ENCODE data around the gene USP47.

The USP47 gene

DNA sequence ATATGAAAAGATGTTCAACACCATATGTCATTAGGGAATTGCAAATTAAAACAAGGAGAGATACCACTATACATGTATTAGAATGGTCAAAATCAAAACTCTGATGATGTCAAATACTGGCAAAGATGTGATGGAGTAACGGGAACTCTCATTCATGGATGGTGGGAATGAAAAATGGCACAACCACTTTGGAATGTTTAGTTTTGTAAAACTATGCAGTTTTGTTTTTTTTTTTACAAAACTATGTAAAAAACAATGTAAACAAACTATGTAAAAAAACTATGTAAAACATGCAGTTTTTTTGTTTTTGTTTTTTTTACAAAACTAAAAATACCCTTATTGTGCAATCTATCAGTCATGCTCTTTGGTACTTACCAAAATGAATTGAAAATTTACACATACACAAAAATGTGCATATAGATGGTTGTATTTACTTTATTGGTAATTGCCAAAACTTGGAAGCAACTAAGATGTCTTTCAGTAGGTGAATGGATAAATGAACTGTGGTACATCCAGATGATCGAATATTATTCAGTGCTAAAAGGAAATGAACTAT lies 5.0 kb upstream of the USP47 start:
- WGBS (ENCODE audit: insufficient coverage, insufficient read length), result no CpG with 5 or more reads among the region's 2 CpGs
- H3K27me3 ChIP-seq (ENCODE audit: control insufficient read depth, insufficient read depth, low read length), result no peaks in the 10 kb centered on the region
- no peaks in the 10 kb centered on the region for H3K36me3 ChIP-seq (ENCODE audit: control insufficient read depth, insufficient read depth, low read length)
- H3K27ac ChIP-seq (ENCODE audit: low read length), result no peak overlapping the region
- no peaks in the 10 kb centered on the region for H3K9me3 ChIP-seq (ENCODE audit: control insufficient read depth, insufficient read depth, low read length)
- no peak for DNase-seq (ENCODE audit: low read depth, low spot score)
- H3K4me3 ChIP-seq (ENCODE audit: low read length), result no peak overlapping the region
- no peaks in the 10 kb centered on the region for H3K4me1 ChIP-seq (ENCODE audit: control insufficient read depth, insufficient read depth, low read length)

DNA sequence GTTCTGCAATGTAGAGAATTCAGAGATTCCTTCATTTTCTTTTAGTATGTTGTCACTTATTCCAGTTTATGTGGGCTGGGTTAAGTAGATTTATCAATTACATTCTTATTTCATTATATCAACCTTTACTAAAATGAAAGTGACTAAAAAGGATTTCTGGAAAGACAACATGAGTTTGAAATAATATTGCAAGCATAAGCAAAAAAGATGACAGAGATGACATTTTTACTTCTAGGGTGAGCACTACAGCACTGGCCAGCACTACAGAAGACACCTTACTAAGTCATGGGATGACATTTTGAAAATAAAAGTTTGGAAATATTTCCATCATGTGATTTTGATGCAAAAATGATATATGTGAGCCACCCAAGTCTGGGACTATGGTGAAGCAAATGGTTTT lies 2.1 kb upstream of the USP47 start:
- no peaks in the 10 kb centered on the region for H3K9me3 ChIP-seq (ENCODE audit: control insufficient read depth, insufficient read depth, low read length)
- no peak for DNase-seq (ENCODE audit: low read depth, low spot score)
- H3K27ac ChIP-seq (ENCODE audit: low read length), result no peak overlapping the region
- no peak overlapping the region for H3K4me3 ChIP-seq (ENCODE audit: low read length)
- no peaks in the 10 kb centered on the region; the same call in 1 of the 2 replicates for H3K4me1 ChIP-seq (ENCODE audit: control insufficient read depth, insufficient read depth, low read length)
- no peaks in the 10 kb centered on the region for H3K36me3 ChIP-seq (ENCODE audit: control insufficient read depth, insufficient read depth, low read length)
- no peaks in the 10 kb centered on the region for H3K27me3 ChIP-seq (ENCODE audit: control insufficient read depth, insufficient read depth, low read length)

GRCh38 chr11:11841116-11841722 lies 553 bp upstream of the USP47 start:
- Histone ChIP-seq H3K27me3 (ENCODE audit: control insufficient read depth, insufficient read depth, low read length) (no peaks in the 10 kb centered on the region), H3K27ac (ENCODE audit: low read length) (no peak overlapping the region)
- no CpG with 5 or more reads among the region's 21 CpGs for WGBS (ENCODE audit: insufficient coverage, insufficient read length)

DNA sequence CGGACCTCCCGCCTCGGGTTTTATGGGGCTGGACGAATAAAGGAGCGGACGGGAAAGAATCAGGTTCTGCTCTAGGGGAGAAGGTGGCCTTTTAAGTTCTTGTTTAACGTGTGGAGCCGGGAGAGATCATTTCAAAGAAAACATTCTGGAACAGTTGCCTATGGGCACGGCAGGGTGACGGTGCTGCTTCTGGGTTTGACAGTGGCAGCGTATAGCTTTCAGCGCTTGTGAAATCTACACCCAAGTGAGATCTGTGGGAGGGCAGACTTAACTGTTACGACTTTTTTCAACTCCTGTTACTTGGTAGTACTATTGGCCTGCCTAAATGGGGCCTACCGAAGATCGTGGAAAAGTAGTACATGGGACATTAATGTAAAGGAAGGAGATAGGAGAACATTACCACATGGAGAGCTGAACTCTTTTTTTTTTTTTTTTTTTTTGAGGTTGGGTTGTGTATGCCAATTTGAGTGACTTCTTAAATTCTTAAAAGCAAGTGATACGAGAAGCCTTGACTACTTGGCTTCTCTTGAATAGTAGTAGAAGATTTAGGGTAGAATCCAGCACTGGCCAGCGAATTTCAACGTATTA lies 743 bp downstream of the USP47 start:
- no peaks in the 10 kb centered on the region for H3K36me3 ChIP-seq (ENCODE audit: control insufficient read depth, insufficient read depth, low read length)
- H3K27ac ChIP-seq (ENCODE audit: low read length), result no peak overlapping the region
- WGBS (ENCODE audit: insufficient coverage, insufficient read length), result no CpG with 5 or more reads among the region's 18 CpGs
- no peaks in the 10 kb centered on the region; the same call in 1 of the 2 replicates for H3K4me1 ChIP-seq (ENCODE audit: control insufficient read depth, insufficient read depth, low read length)
- H3K27me3 ChIP-seq (ENCODE audit: control insufficient read depth, insufficient read depth, low read length), result no peaks in the 10 kb centered on the region
- H3K4me3 ChIP-seq (ENCODE audit: low read length), result peak overlapping the region; percentile 85; the same call in 1 of the 2 replicates
- no peaks in the 10 kb centered on the region for H3K9me3 ChIP-seq (ENCODE audit: control insufficient read depth, insufficient read depth, low read length)
- DNase-seq (ENCODE audit: low read depth, low spot score), result no peak

More at GRCh38 chr11:11841116-11841722, 553 bp upstream of the USP47 start:
- no peak for DNase-seq (ENCODE audit: low read depth, low spot score)
- H3K36me3 ChIP-seq (ENCODE audit: control insufficient read depth, insufficient read depth, low read length), result no peaks in the 10 kb centered on the region
- peak overlapping the region; percentile 85 for H3K4me3 ChIP-seq (ENCODE audit: low read length)
- no peaks in the 10 kb centered on the region; the same call in 1 of the 2 replicates for H3K4me1 ChIP-seq (ENCODE audit: control insufficient read depth, insufficient read depth, low read length)
- H3K9me3 ChIP-seq (ENCODE audit: control insufficient read depth, insufficient read depth, low read length), result no peaks in the 10 kb centered on the region

- no peak overlapping the region for H3K27ac ChIP-seq (ENCODE audit: low read length)
- WGBS (ENCODE audit: insufficient coverage, insufficient read length), result no CpG with 5 or more reads among the region's 3 CpGs
- no peaks in the 10 kb centered on the region; the same call in 1 of the 2 replicates for H3K4me1 ChIP-seq (ENCODE audit: control insufficient read depth, insufficient read depth, low read length)
- no peak overlapping the region for H3K4me3 ChIP-seq (ENCODE audit: low read length)
- no peaks in the 10 kb centered on the region for H3K9me3 ChIP-seq (ENCODE audit: control insufficient read depth, insufficient read depth, low read length)
- H3K36me3 ChIP-seq (ENCODE audit: control insufficient read depth, insufficient read depth, low read length), result no peaks in the 10 kb centered on the region
- DNase-seq (ENCODE audit: low read depth, low spot score), result no peak
- H3K27me3 ChIP-seq (ENCODE audit: control insufficient read depth, insufficient read depth, low read length), result no peaks in the 10 kb centered on the region
Measured at GRCh38 chr11:11843211-11843621, 1.4 kb downstream of the USP47 start.

DNA sequence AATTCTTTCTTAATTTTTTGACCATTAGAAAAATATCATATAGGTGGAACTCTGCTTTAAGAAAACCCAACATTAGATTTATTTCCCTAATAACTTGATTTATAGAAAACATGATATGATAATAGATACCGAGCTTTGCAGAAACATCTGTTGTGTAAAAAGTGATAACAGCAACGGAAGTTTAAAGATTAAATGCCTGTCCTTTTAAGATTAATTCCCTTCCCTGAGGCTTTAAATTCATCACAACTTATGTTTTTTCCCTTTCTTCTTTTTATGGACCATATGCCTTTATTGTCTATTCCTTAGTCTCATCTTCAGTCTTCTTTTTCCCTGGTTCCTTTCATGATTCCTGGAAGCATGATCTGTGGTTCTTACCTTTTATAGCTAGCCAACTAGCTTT lies 1.9 kb downstream of the USP47 start:
- no peak overlapping the region for H3K27ac ChIP-seq (ENCODE audit: low read length)
- no CpG with 5 or more reads among the region's 2 CpGs for WGBS (ENCODE audit: insufficient coverage, insufficient read length)
- no peak for DNase-seq (ENCODE audit: low read depth, low spot score)
- H3K27me3 ChIP-seq (ENCODE audit: control insufficient read depth, insufficient read depth, low read length), result no peaks in the 10 kb centered on the region
- H3K4me3 ChIP-seq (ENCODE audit: low read length), result no peak overlapping the region
- H3K36me3 ChIP-seq (ENCODE audit: control insufficient read depth, insufficient read depth, low read length), result no peaks in the 10 kb centered on the region
- no peaks in the 10 kb centered on the region for H3K9me3 ChIP-seq (ENCODE audit: control insufficient read depth, insufficient read depth, low read length)
- H3K4me1 ChIP-seq (ENCODE audit: control insufficient read depth, insufficient read depth, low read length), result no peaks in the 10 kb centered on the region; the same call in 1 of the 2 replicates

DNA sequence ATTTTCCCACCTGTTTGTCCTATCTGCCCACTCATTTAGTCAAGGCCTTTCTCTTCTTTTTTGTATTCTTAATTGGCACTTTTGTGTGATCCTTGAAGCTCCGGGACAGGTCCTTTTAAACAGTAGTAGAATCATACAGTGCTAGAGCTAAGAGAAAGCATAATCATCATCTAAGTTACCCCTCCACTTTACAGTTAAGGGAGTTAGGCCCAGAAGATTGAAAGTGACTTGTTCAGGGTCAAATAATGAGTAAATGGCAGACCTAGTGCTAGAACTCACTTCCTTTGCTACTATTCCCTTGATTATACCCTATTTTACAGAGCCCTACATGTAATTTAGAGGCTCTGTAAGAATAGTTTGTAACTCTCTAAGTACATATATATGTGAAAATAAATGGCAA lies 2.5 kb downstream of the USP47 start:
- WGBS (ENCODE audit: insufficient coverage, insufficient read length), result no CpG with 5 or more reads among the region's 1 CpG
- H3K4me3 ChIP-seq (ENCODE audit: low read length), result no peak overlapping the region

GRCh38 chr11:11845071-11845470 lies 3.3 kb downstream of the USP47 start:
- Histone ChIP-seq H3K4me1 (ENCODE audit: control insufficient read depth, insufficient read depth, low read length) (no peaks in the 10 kb centered on the region; the same call in 1 of the 2 replicates), H3K36me3 (ENCODE audit: control insufficient read depth, insufficient read depth, low read length) (no peaks in the 10 kb centered on the region), H3K27ac (ENCODE audit: low read length) (no peak overlapping the region), H3K27me3 (ENCODE audit: control insufficient read depth, insufficient read depth, low read length) (no peaks in the 10 kb centered on the region), H3K4me3 (ENCODE audit: low read length) (no peak overlapping the region), H3K9me3 (ENCODE audit: control insufficient read depth, insufficient read depth, low read length) (no peaks in the 10 kb centered on the region)
- no peak for DNase-seq (ENCODE audit: low read depth, low spot score)

More for the DNA sequence above, 2.5 kb downstream of the USP47 start:
- Histone ChIP-seq H3K27me3 (ENCODE audit: control insufficient read depth, insufficient read depth, low read length) (no peaks in the 10 kb centered on the region), H3K4me1 (ENCODE audit: control insufficient read depth, insufficient read depth, low read length) (no peaks in the 10 kb centered on the region; the same call in 1 of the 2 replicates), H3K27ac (ENCODE audit: low read length) (no peak overlapping the region), H3K9me3 (ENCODE audit: control insufficient read depth, insufficient read depth, low read length) (no peaks in the 10 kb centered on the region), H3K36me3 (ENCODE audit: control insufficient read depth, insufficient read depth, low read length) (no peaks in the 10 kb centered on the region)
- no peak for DNase-seq (ENCODE audit: low read depth, low spot score)

DNA sequence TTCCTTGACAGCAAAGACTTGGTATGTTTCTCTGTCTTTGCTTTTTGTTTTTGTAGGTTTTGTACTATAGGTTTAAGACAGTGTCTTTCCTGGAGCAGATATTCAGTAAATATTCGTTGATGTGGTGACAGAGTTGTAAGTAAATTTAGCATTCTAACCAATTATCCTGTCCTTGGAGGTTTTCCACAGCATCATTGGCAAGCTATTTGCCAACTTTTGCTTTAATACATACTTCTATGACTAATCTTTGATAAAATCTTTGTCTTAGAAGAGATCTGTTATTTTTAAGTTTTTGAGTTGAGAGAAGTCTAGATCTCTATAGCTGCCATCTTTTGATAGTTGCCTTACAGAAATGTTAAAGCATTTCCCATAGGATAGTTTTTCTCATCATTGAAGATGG lies 3.8 kb downstream of the USP47 start:
- WGBS (ENCODE audit: insufficient coverage, insufficient read length), result no CpG with 5 or more reads among the region's 1 CpG
- Histone ChIP-seq H3K4me3 (ENCODE audit: low read length) (no peak overlapping the region), H3K9me3 (ENCODE audit: control insufficient read depth, insufficient read depth, low read length) (no peaks in the 10 kb centered on the region), H3K36me3 (ENCODE audit: control insufficient read depth, insufficient read depth, low read length) (no peaks in the 10 kb centered on the region), H3K4me1 (ENCODE audit: control insufficient read depth, insufficient read depth, low read length) (no peaks in the 10 kb centered on the region; the same call in 1 of the 2 replicates), H3K27ac (ENCODE audit: low read length) (no peak overlapping the region), H3K27me3 (ENCODE audit: control insufficient read depth, insufficient read depth, low read length) (no peaks in the 10 kb centered on the region)
- no peak for DNase-seq (ENCODE audit: low read depth, low spot score)

DNA sequence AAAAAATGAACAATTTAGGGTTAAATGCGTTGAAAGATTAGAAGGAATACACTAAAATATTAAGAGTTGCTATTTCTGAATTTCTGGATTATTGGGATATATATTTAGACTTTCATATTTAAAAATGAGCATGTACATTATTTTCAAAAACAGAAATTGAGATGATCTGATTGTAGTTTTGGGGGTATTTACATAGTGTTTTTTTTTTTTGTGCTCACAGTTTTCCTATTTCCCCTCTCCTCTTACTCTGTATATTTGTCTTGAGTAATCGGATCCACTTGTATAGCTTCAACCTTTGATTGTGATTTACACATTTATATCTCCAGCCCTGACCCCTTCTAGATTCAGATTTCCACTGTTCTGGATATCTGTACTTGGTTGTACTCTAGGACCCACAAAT lies 5.3 kb downstream of the USP47 start:
- Histone ChIP-seq H3K9me3 (ENCODE audit: control insufficient read depth, insufficient read depth, low read length) (no peaks in the 10 kb centered on the region), H3K4me1 (ENCODE audit: control insufficient read depth, insufficient read depth, low read length) (no peaks in the 10 kb centered on the region; the same call in 1 of the 2 replicates), H3K27me3 (ENCODE audit: control insufficient read depth, insufficient read depth, low read length) (no peaks in the 10 kb centered on the region), H3K4me3 (ENCODE audit: low read length) (no peak overlapping the region), H3K27ac (ENCODE audit: low read length) (no peak overlapping the region), H3K36me3 (ENCODE audit: control insufficient read depth, insufficient read depth, low read length) (no peaks in the 10 kb centered on the region)
- DNase-seq (ENCODE audit: low read depth, low spot score), result no peak
- WGBS (ENCODE audit: insufficient coverage, insufficient read length), result 100% methylated on average over 1 of the region's 2 CpGs

All from iPS DF 6.9 (cell line).